Liver (tissue), 9 donors: ENCODE results near the gene WNT7B. TPM values are rescaled to one million over a fixed set of nuclear protein-coding genes. Genes with fewer than 3 reads are reported as not detected.

ENCODE experiments used
- DNase-seq: peaks from one replicate; pipeline ENCODE4 v3.0.0-alpha.2; 2017; ENCODE audit warnings: low spot score
- H3K27ac ChIP-seq, 2 donors: one replicate each; pipeline ENCODE4 v1.7.0; 2013; ENCODE audit warnings: inconsistent platforms in 2 of 2, low read length in 2 of 2, control low read depth in 1 of 2, low read depth in 1 of 2, mild to moderate bottlenecking in 1 of 2
- H3K27me3 ChIP-seq, 4 donors: one replicate each; pipeline versions ENCODE4 v1.6.1 to v1.7.0; 2013; ENCODE audit warnings: low read length in 3 of 4, inconsistent platforms in 1 of 4, mild to moderate bottlenecking in 1 of 4, moderate library complexity in 1 of 4; ENCODE audit not compliant: control insufficient read depth in 4 of 4, insufficient read depth in 4 of 4
- H3K36me3 ChIP-seq, 4 donors: one replicate each; pipeline versions ENCODE4 v1.6.1 to v1.7.0; 2013; ENCODE audit warnings: low read length in 3 of 4, mild to moderate bottlenecking in 3 of 4, low read depth in 1 of 4, moderate library complexity in 1 of 4; ENCODE audit not compliant: control insufficient read depth in 4 of 4, insufficient read depth in 3 of 4
- H3K4me1 ChIP-seq, 4 donors: one replicate each; pipeline versions ENCODE4 v1.6.1 to v1.7.0; 2013; ENCODE audit warnings: low read length in 3 of 4, mild to moderate bottlenecking in 3 of 4, moderate library complexity in 1 of 4; ENCODE audit not compliant: control insufficient read depth in 4 of 4, insufficient read depth in 4 of 4
- H3K4me3 ChIP-seq, 3 donors: one replicate each; pipeline versions ENCODE4 v1.6.1 to v1.7.0; 2013; ENCODE audit warnings: low read length in 3 of 3, control low read depth in 1 of 3, low read depth in 1 of 3, mild to moderate bottlenecking in 1 of 3
- H3K9ac ChIP-seq, 2 donors: one replicate each; pipeline ENCODE4 v1.7.0; 2013; ENCODE audit warnings: low read length in 2 of 2, mild to moderate bottlenecking in 2 of 2, moderate library complexity in 2 of 2, control low read depth in 1 of 2, low read depth in 1 of 2
- H3K9me3 ChIP-seq, 4 donors: one replicate each; pipeline versions ENCODE4 v1.6.1 to v1.7.0; 2013; ENCODE audit warnings: low read length in 3 of 4; ENCODE audit not compliant: control insufficient read depth in 4 of 4
- EGR1 ChIP-seq, 2 donors: IDR thresholded peaks; 2 replicates each; pipeline ENCODE4 v1.6.1; 2016 to 2018; ENCODE audit warnings: antibody characterized with exemption in 2 of 2, low read depth in 2 of 2
- FOXA1 ChIP-seq: IDR thresholded peaks from 2 replicates; pipeline ENCODE4 v1.6.1; 2016; ENCODE audit warnings: antibody characterized with exemption
- FOXA2 ChIP-seq: IDR thresholded peaks from 2 replicates; pipeline ENCODE4 v1.6.1; 2016; ENCODE audit warnings: antibody characterized with exemption
- GABPA ChIP-seq, 2 donors: IDR thresholded peaks in 1 of 2; conservative IDR thresholded peaks in 1 of 2; 2 replicates each; pipeline ENCODE4 v1.6.1; 2016; ENCODE audit warnings: antibody characterized with exemption in 2 of 2, mild to moderate bottlenecking in 1 of 2, moderate library complexity in 1 of 2
- HNF4A ChIP-seq, 2 donors: conservative IDR thresholded peaks; 2 replicates each; pipeline ENCODE4 v1.6.1; 2016; ENCODE audit warnings: antibody characterized with exemption in 2 of 2, mild to moderate bottlenecking in 2 of 2
- HNF4G ChIP-seq: IDR thresholded peaks from 2 replicates; pipeline ENCODE4 v1.6.1; 2016; ENCODE audit warnings: antibody characterized with exemption
- JUND ChIP-seq, 2 donors: IDR thresholded peaks; 2 replicates each; pipeline ENCODE4 v1.6.1; 2016; ENCODE audit warnings: antibody characterized with exemption in 2 of 2
- NR2F2 ChIP-seq: IDR thresholded peaks from 2 replicates; pipeline ENCODE4 v1.6.1; 2016; ENCODE audit warnings: antibody characterized with exemption
- SP1 ChIP-seq: IDR thresholded peaks from 2 replicates; pipeline ENCODE4 v1.6.1; 2018; ENCODE audit warnings: antibody characterized with exemption, mild to moderate bottlenecking
- TAF1 ChIP-seq: conservative IDR thresholded peaks from 2 replicates; pipeline ENCODE4 v1.6.1; 2016; ENCODE audit warnings: antibody characterized with exemption, mild to moderate bottlenecking
- YY1 ChIP-seq: IDR thresholded peaks from 2 replicates; pipeline ENCODE4 v1.6.1; 2016; ENCODE audit warnings: antibody characterized with exemption, mild to moderate bottlenecking
- WGBS: extraction: QIAGEN DNeasy Blood & Tissue Kit; methylation state at CpG from one replicate; pipeline ENCODE4 v1.1.7; 2013; 5-methylcytosine and 5-hydroxymethylcytosine counted together
- polyA plus RNA-seq, 2 donors: library from polyadenylated mRNA; stranded (reverse) in 1 of 2; unstranded in 1 of 2; fragments of 200-250 nt in 1 of 2; fragments of >200 nt in 1 of 2; fragmentation: Nextera tagmentation in 1 of 2; extraction: Ambion mirVana in 1 of 2; gene quantifications; one replicate each; pipeline versions ENCODE4 v1.2.1 to v1.2.3, GENCODE V29; 2013 to 2015
- total RNA-seq, 2 donors: library from RNA; depleted of rRNA; stranded (reverse); fragments of >200 nt; gene quantifications; one replicate each; pipeline ENCODE4 v1.2.3, GENCODE V29; 2014
- TF ChIP-seq, protein P1 (sequence below): fragments of 150-350 bp; IDR thresholded peaks from 2 replicates; pipeline ENCODE4 v1.5.1; 2017; ENCODE audit warnings: improper control_type of control experiment, low read depth, low read length; ENCODE audit not compliant: missing input control
- TF ChIP-seq, protein P2 (sequence below): IDR thresholded peaks from 2 replicates; pipeline ENCODE4 v1.6.1; 2016; ENCODE audit warnings: antibody characterized with exemption
- TF ChIP-seq, protein P3 (sequence below): IDR thresholded peaks from 2 replicates; pipeline ENCODE4 v1.6.1; 2016; ENCODE audit warnings: antibody characterized with exemption
- TF ChIP-seq, protein P4 (sequence below): IDR thresholded peaks from 2 replicates; pipeline ENCODE4 v1.6.1; 2016; ENCODE audit warnings: antibody characterized with exemption, mild to moderate bottlenecking
- TF ChIP-seq, protein P5 (sequence below): IDR thresholded peaks from 2 replicates; pipeline ENCODE4 v1.6.1; 2016; ENCODE audit warnings: antibody characterized with exemption
- donor health status: healthy.
- donor health status: healthy.
- donor health status: healthy.
- donor health status: healthy.
- donor health status: healthy.

WNT7B gene
- total and polyA plus RNA-seq, 4 donors, result 0.06 to 0.28 TPM; not detected in 2

DNA sequence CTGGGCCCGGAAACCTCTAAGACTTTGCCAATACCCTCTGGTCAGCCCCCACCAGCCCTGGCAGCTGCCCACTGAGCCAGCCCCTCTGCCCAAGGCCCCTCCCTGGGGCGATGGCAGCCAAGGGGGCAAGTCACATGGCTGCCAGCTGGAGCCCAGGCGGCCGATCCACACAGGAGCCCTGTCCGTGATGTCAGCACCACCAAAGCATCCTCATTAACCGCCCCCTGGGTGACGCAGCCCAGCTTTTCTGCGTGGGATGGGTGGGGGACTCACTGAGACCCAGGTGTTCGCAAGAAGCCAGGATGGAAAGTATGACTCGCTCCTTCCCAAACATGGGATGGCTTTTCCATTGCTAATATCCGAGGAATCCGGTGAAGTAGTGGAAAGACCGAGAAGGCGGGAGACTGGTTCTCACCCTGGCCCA lies 46.6 kb upstream of the WNT7B start:
- WGBS, result 92% methylated on average over 14 of the region's 14 CpGs
- no peak overlapping the region for H3K27ac ChIP-seq
- DNase-seq, result no peak

More for the DNA sequence above, 46.6 kb upstream of the WNT7B start:
- Histone ChIP-seq H3K4me1 (peaks cover 6 to 15% (median 9%) of the 10 kb centered on the region in 4 donors), H3K9me3 (no peaks in the 10 kb centered on the region), H3K4me3 (no peak overlapping the region), H3K9ac (no peak overlapping the region), H3K27me3 (no peaks in the 10 kb centered on the region), H3K36me3 (no peaks in the 10 kb centered on the region)
- TF ChIP-seq NR2F2, result no peak
- TF ChIP-seq FOXA2, result no peak
- TF ChIP-seq YY1, result no peak
- TF ChIP-seq GABPA (IDR thresholded peaks at IDR 0.05 in 1 of 2, conservative IDR thresholded peaks at IDR 0.05 in 1 of 2), result no peak
- TF ChIP-seq, protein P1, sequence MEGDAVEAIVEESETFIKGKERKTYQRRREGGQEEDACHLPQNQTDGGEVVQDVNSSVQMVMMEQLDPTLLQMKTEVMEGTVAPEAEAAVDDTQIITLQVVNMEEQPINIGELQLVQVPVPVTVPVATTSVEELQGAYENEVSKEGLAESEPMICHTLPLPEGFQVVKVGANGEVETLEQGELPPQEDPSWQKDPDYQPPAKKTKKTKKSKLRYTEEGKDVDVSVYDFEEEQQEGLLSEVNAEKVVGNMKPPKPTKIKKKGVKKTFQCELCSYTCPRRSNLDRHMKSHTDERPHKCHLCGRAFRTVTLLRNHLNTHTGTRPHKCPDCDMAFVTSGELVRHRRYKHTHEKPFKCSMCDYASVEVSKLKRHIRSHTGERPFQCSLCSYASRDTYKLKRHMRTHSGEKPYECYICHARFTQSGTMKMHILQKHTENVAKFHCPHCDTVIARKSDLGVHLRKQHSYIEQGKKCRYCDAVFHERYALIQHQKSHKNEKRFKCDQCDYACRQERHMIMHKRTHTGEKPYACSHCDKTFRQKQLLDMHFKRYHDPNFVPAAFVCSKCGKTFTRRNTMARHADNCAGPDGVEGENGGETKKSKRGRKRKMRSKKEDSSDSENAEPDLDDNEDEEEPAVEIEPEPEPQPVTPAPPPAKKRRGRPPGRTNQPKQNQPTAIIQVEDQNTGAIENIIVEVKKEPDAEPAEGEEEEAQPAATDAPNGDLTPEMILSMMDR, result no peak
- TF ChIP-seq, protein P2, sequence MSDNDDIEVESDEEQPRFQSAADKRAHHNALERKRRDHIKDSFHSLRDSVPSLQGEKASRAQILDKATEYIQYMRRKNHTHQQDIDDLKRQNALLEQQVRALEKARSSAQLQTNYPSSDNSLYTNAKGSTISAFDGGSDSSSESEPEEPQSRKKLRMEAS, result no peak
- TF ChIP-seq, protein P3, sequence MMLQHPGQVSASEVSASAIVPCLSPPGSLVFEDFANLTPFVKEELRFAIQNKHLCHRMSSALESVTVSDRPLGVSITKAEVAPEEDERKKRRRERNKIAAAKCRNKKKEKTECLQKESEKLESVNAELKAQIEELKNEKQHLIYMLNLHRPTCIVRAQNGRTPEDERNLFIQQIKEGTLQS, result no peak
- TF ChIP-seq FOXA1, result no peak
- no peak for TF ChIP-seq HNF4A (conservative IDR thresholded peaks at IDR 0.05)
- no peak for TF ChIP-seq TAF1
- TF ChIP-seq EGR1 (IDR thresholded peaks at IDR 0.05; ENCODE audit: low read depth in 2 of 2), result no peak
- TF ChIP-seq, protein P4, sequence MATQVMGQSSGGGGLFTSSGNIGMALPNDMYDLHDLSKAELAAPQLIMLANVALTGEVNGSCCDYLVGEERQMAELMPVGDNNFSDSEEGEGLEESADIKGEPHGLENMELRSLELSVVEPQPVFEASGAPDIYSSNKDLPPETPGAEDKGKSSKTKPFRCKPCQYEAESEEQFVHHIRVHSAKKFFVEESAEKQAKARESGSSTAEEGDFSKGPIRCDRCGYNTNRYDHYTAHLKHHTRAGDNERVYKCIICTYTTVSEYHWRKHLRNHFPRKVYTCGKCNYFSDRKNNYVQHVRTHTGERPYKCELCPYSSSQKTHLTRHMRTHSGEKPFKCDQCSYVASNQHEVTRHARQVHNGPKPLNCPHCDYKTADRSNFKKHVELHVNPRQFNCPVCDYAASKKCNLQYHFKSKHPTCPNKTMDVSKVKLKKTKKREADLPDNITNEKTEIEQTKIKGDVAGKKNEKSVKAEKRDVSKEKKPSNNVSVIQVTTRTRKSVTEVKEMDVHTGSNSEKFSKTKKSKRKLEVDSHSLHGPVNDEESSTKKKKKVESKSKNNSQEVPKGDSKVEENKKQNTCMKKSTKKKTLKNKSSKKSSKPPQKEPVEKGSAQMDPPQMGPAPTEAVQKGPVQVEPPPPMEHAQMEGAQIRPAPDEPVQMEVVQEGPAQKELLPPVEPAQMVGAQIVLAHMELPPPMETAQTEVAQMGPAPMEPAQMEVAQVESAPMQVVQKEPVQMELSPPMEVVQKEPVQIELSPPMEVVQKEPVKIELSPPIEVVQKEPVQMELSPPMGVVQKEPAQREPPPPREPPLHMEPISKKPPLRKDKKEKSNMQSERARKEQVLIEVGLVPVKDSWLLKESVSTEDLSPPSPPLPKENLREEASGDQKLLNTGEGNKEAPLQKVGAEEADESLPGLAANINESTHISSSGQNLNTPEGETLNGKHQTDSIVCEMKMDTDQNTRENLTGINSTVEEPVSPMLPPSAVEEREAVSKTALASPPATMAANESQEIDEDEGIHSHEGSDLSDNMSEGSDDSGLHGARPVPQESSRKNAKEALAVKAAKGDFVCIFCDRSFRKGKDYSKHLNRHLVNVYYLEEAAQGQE, result no peak
- no peak for TF ChIP-seq JUND (IDR thresholded peaks at IDR 0.05)
- TF ChIP-seq, protein P5, sequence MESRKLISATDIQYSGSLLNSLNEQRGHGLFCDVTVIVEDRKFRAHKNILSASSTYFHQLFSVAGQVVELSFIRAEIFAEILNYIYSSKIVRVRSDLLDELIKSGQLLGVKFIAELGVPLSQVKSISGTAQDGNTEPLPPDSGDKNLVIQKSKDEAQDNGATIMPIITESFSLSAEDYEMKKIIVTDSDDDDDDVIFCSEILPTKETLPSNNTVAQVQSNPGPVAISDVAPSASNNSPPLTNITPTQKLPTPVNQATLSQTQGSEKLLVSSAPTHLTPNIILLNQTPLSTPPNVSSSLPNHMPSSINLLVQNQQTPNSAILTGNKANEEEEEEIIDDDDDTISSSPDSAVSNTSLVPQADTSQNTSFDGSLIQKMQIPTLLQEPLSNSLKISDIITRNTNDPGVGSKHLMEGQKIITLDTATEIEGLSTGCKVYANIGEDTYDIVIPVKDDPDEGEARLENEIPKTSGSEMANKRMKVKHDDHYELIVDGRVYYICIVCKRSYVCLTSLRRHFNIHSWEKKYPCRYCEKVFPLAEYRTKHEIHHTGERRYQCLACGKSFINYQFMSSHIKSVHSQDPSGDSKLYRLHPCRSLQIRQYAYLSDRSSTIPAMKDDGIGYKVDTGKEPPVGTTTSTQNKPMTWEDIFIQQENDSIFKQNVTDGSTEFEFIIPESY, result no peak
- no peak for TF ChIP-seq SP1
- no peak for TF ChIP-seq HNF4G
